ENCODE data around the gene AGR3.

Gene AGR3

GRCh38 chr7:16914771-16915170 is 33.0 kb upstream of the AGR3 start:
- intact Hi-C loops (cut with micrococcal nuclease) = loop anchor here (5.0 kb wide), 1 partner anchor 312 kb away; no protein-coding TSS in a partner anchor
- no peaks in the 10 kb centered on the region for H3K36me3 Mint-ChIP-seq (ENCODE audit: low read depth)
- no peak overlapping the region for H3K4me3 Mint-ChIP-seq
- H3K4me1 Mint-ChIP-seq (ENCODE audit: low read depth) = peaks cover 2% of the 10 kb centered on the region
- H3K27ac Mint-ChIP-seq = no peak overlapping the region
- H3K27me3 Mint-ChIP-seq = no peaks in the 10 kb centered on the region
- peaks cover 13% of the 10 kb centered on the region for H3K9me3 Mint-ChIP-seq

- H3K36me3 Mint-ChIP-seq (ENCODE audit: low read depth) = no peaks in the 10 kb centered on the region
- intact Hi-C loops (cut with micrococcal nuclease) = no loop called here
- peaks cover 5% of the 10 kb centered on the region for H3K4me1 Mint-ChIP-seq (ENCODE audit: low read depth)
- H3K27me3 Mint-ChIP-seq = no peaks in the 10 kb centered on the region
- H3K9me3 Mint-ChIP-seq = peaks cover 13% of the 10 kb centered on the region
- no peak overlapping the region for H3K27ac Mint-ChIP-seq
- H3K4me3 Mint-ChIP-seq = no peak overlapping the region
Observed at GRCh38 chr7:16913643-16914042, 31.9 kb upstream of the AGR3 start.

GRCh38 chr7:16912540-16912939 is 30.8 kb upstream of the AGR3 start:
- H3K9me3 Mint-ChIP-seq = peaks cover 13% of the 10 kb centered on the region
- peaks cover 5% of the 10 kb centered on the region for H3K4me1 Mint-ChIP-seq (ENCODE audit: low read depth)
- H3K27ac Mint-ChIP-seq = no peak overlapping the region
- no peak overlapping the region for H3K4me3 Mint-ChIP-seq
- intact Hi-C loops (cut with micrococcal nuclease) = no loop called here
- no peaks in the 10 kb centered on the region for H3K36me3 Mint-ChIP-seq (ENCODE audit: low read depth)
- H3K27me3 Mint-ChIP-seq = no peaks in the 10 kb centered on the region

- H3K27ac Mint-ChIP-seq = no peak overlapping the region
- peaks cover 5% of the 10 kb centered on the region for H3K4me1 Mint-ChIP-seq (ENCODE audit: low read depth)
- no peaks in the 10 kb centered on the region for H3K27me3 Mint-ChIP-seq
- H3K4me3 Mint-ChIP-seq = no peak overlapping the region
- intact Hi-C loops (cut with micrococcal nuclease) = no loop called here
- H3K36me3 Mint-ChIP-seq (ENCODE audit: low read depth) = no peaks in the 10 kb centered on the region
- peaks cover 13% of the 10 kb centered on the region for H3K9me3 Mint-ChIP-seq
Observed at GRCh38 chr7:16908561-16908960, 26.8 kb upstream of the AGR3 start.

GRCh38 chr7:16905300-16906044 is 23.7 kb upstream of the AGR3 start:
- Mint-ChIP-seq H3K27me3 (no peaks in the 10 kb centered on the region), H3K4me1 (ENCODE audit: low read depth) (peaks cover 5% of the 10 kb centered on the region), H3K4me3 (no peak overlapping the region), H3K27ac (no peak overlapping the region), H3K36me3 (ENCODE audit: low read depth) (no peaks in the 10 kb centered on the region), H3K9me3 (no peaks in the 10 kb centered on the region)
- intact Hi-C loops (cut with micrococcal nuclease) = no loop called here

- Mint-ChIP-seq H3K27ac (no peak overlapping the region), H3K27me3 (no peaks in the 10 kb centered on the region), H3K36me3 (ENCODE audit: low read depth) (no peaks in the 10 kb centered on the region), H3K9me3 (no peaks in the 10 kb centered on the region), H3K4me3 (no peak overlapping the region), H3K4me1 (ENCODE audit: low read depth) (no peaks in the 10 kb centered on the region)
- intact Hi-C loops (cut with micrococcal nuclease) = no loop called here
Observed at GRCh38 chr7:16904076-16904475, 22.3 kb upstream of the AGR3 start.

GRCh38 chr7:16900209-16900768 is 18.5 kb upstream of the AGR3 start:
- H3K27ac Mint-ChIP-seq = no peak overlapping the region
- no peaks in the 10 kb centered on the region for H3K36me3 Mint-ChIP-seq (ENCODE audit: low read depth)
- no peaks in the 10 kb centered on the region for H3K4me1 Mint-ChIP-seq (ENCODE audit: low read depth)
- no peak overlapping the region for H3K4me3 Mint-ChIP-seq
- H3K27me3 Mint-ChIP-seq = no peaks in the 10 kb centered on the region
- H3K9me3 Mint-ChIP-seq = no peaks in the 10 kb centered on the region
- intact Hi-C loops (cut with micrococcal nuclease) = no loop called here

- Mint-ChIP-seq H3K36me3 (ENCODE audit: low read depth) (no peaks in the 10 kb centered on the region), H3K9me3 (no peaks in the 10 kb centered on the region), H3K4me1 (ENCODE audit: low read depth) (no peaks in the 10 kb centered on the region), H3K27me3 (no peaks in the 10 kb centered on the region), H3K27ac (no peak overlapping the region), H3K4me3 (no peak overlapping the region)
- intact Hi-C loops (cut with micrococcal nuclease) = no loop called here
Observed at GRCh38 chr7:16891874-16892643, 10.3 kb upstream of the AGR3 start.

GRCh38 chr7:16891338-16891737 is 9.6 kb upstream of the AGR3 start:
- intact Hi-C loops (cut with micrococcal nuclease) = no loop called here
- Mint-ChIP-seq H3K36me3 (ENCODE audit: low read depth) (no peaks in the 10 kb centered on the region), H3K27ac (no peak overlapping the region), H3K9me3 (no peaks in the 10 kb centered on the region), H3K4me3 (no peak overlapping the region), H3K4me1 (ENCODE audit: low read depth) (no peaks in the 10 kb centered on the region), H3K27me3 (no peaks in the 10 kb centered on the region)

- no peaks in the 10 kb centered on the region for H3K36me3 Mint-ChIP-seq (ENCODE audit: low read depth)
Observed at GRCh38 chr7:16889851-16890415, 8.2 kb upstream of the AGR3 start.

GRCh38 chr7:16889305-16889704 is 7.5 kb upstream of the AGR3 start:
- H3K36me3 Mint-ChIP-seq (ENCODE audit: low read depth) = no peaks in the 10 kb centered on the region
- no peak overlapping the region for H3K4me3 Mint-ChIP-seq
- no peaks in the 10 kb centered on the region for H3K4me1 Mint-ChIP-seq (ENCODE audit: low read depth)
- intact Hi-C loops (cut with micrococcal nuclease) = no loop called here
- no peaks in the 10 kb centered on the region for H3K9me3 Mint-ChIP-seq
- H3K27ac Mint-ChIP-seq = no peak overlapping the region
- H3K27me3 Mint-ChIP-seq = no peaks in the 10 kb centered on the region

More at GRCh38 chr7:16889851-16890415, 8.2 kb upstream of the AGR3 start:
- H3K27ac Mint-ChIP-seq = no peak overlapping the region
- no peak overlapping the region for H3K4me3 Mint-ChIP-seq
- intact Hi-C loops (cut with micrococcal nuclease) = no loop called here
- H3K4me1 Mint-ChIP-seq (ENCODE audit: low read depth) = no peaks in the 10 kb centered on the region
- H3K9me3 Mint-ChIP-seq = no peaks in the 10 kb centered on the region
- H3K27me3 Mint-ChIP-seq = no peaks in the 10 kb centered on the region

GRCh38 chr7:16883918-16884317 is 2.1 kb upstream of the AGR3 start:
- Mint-ChIP-seq H3K4me1 (ENCODE audit: low read depth) (no peaks in the 10 kb centered on the region), H3K9me3 (peaks cover 8% of the 10 kb centered on the region), H3K36me3 (ENCODE audit: low read depth) (no peaks in the 10 kb centered on the region), H3K4me3 (no peak overlapping the region), H3K27me3 (peaks cover 1% of the 10 kb centered on the region), H3K27ac (no peak overlapping the region)
- intact Hi-C loops (cut with micrococcal nuclease) = no loop called here

GRCh38 chr7:16880554-16880953 is 1.2 kb downstream of the AGR3 start:
- no peak overlapping the region for H3K27ac Mint-ChIP-seq
- no peaks in the 10 kb centered on the region for H3K36me3 Mint-ChIP-seq (ENCODE audit: low read depth)
- intact Hi-C loops (cut with micrococcal nuclease) = no loop called here
- H3K4me3 Mint-ChIP-seq = no peak overlapping the region
- no peaks in the 10 kb centered on the region for H3K4me1 Mint-ChIP-seq (ENCODE audit: low read depth)
- H3K27me3 Mint-ChIP-seq = peaks cover 1% of the 10 kb centered on the region
- H3K9me3 Mint-ChIP-seq = peaks cover 8% of the 10 kb centered on the region

- Mint-ChIP-seq H3K36me3 (ENCODE audit: low read depth) (no peaks in the 10 kb centered on the region), H3K4me3 (no peak overlapping the region), H3K27ac (no peak overlapping the region), H3K4me1 (ENCODE audit: low read depth) (no peaks in the 10 kb centered on the region), H3K9me3 (peaks cover 8% of the 10 kb centered on the region), H3K27me3 (peaks cover 1% of the 10 kb centered on the region)
- intact Hi-C loops (cut with micrococcal nuclease) = no loop called here
Observed at GRCh38 chr7:16879181-16879580, 2.6 kb downstream of the AGR3 start.
